ENCODE data around the gene LPP. TPM values are rescaled to one million over a fixed set of nuclear protein-coding genes. Genes with fewer than 3 reads are reported as not detected.

LPP gene
- total RNA-seq, 1 experiment from 2014 or later, result 120 TPM

- Histone ChIP-seq H3K4me1 (peaks cover 32% of the 10 kb centered on the region), H3K4me3 (ENCODE audit: low read depth, low read length) (no peak overlapping the region), H3K36me3 (ENCODE audit: control insufficient read depth, insufficient read depth, low read length) (no peaks in the 10 kb centered on the region; the same call in 1 of the 2 replicates), H3K9me3 (0 out of 2 replicates have a peak, but pooled peaks cover under 1% of the 10 kb centered on the region), H3K27me3 (replicated peaks; ENCODE audit: control insufficient read depth, insufficient read depth, low read length) (no peaks in the 10 kb centered on the region)
- CTCF ChIA-PET, result interaction anchor here (0.6 to 0.8 kb wide), 2 partner anchors 199 to 807 kb away, joined by 3 to 5 read pairs; no protein-coding TSS in a partner anchor
- no TSS peak for BruUV-seq (replicated peaks)
- Mint-ChIP-seq H3K36me3 (ENCODE audit: insufficient read depth, unreplicated experiment) (peaks cover 22% of the 10 kb centered on the region), H3K4me3 (ENCODE audit: unreplicated experiment) (no peak overlapping the region), H3K27me3 (ENCODE audit: insufficient read depth, unreplicated experiment) (no peaks in the 10 kb centered on the region), H3K27ac (ENCODE audit: unreplicated experiment) (peak overlapping the region; percentile 39), H3K9me3 (ENCODE audit: unreplicated experiment) (no peaks in the 10 kb centered on the region), H3K4me1 (ENCODE audit: low read depth, unreplicated experiment) (peaks cover 36% of the 10 kb centered on the region)
- TF ChIP-seq, protein P1, sequence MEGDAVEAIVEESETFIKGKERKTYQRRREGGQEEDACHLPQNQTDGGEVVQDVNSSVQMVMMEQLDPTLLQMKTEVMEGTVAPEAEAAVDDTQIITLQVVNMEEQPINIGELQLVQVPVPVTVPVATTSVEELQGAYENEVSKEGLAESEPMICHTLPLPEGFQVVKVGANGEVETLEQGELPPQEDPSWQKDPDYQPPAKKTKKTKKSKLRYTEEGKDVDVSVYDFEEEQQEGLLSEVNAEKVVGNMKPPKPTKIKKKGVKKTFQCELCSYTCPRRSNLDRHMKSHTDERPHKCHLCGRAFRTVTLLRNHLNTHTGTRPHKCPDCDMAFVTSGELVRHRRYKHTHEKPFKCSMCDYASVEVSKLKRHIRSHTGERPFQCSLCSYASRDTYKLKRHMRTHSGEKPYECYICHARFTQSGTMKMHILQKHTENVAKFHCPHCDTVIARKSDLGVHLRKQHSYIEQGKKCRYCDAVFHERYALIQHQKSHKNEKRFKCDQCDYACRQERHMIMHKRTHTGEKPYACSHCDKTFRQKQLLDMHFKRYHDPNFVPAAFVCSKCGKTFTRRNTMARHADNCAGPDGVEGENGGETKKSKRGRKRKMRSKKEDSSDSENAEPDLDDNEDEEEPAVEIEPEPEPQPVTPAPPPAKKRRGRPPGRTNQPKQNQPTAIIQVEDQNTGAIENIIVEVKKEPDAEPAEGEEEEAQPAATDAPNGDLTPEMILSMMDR (IDR thresholded peaks at IDR 0.05; ENCODE audit: insufficient read depth in 1 of 2, low read depth in 1 of 2, low read length in 1 of 2, severe bottlenecking in 1 of 2, unreplicated experiment in 1 of 2), result no peak
- POLR2A ChIA-PET, result interaction anchor here (0.6 kb wide), 1 partner anchor 802 kb away, joined by 3 read pairs; the partner anchor contains the start of gene BCL6
- intact Hi-C loops (cut with micrococcal nuclease; ENCODE audit: unreplicated experiment), result loop anchor here (1.0 kb wide), 1 partner anchor 199 kb away; no protein-coding TSS in a partner anchor
- peak in 1 of 2 experiments; percentile 34 for DNase-seq
These were observed 393.1 kb downstream of the LPP start for GRCh38 chr3:188546835-188547670.

DNA sequence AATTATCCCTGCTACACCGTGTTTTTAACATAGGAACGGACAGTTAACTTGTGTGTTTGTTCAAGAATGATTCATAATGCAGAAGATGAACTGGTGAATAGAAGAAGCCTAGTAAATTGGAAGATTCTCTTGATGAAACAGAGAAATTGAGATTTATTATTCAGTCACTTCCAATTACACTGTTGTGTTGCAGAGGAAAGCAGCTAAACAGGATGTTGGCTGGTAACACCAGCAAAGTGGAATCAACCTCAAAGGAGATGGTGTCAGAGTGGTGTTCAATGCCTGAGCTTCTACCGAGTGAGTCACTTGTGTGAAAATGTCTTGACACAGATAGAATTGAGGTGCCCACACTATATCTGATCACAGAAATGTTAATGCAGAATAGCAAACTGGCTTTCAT, 399.6 kb downstream of the LPP start:
- TF ChIP-seq, protein P1 (IDR thresholded peaks at IDR 0.05; ENCODE audit: insufficient read depth in 1 of 2, low read depth in 1 of 2, low read length in 1 of 2, severe bottlenecking in 1 of 2, unreplicated experiment in 1 of 2), result no peak
- POLR2A ChIA-PET, result no interaction called here
- no peaks in the 10 kb centered on the region for H3K9me3 Mint-ChIP-seq (ENCODE audit: unreplicated experiment)
- Histone ChIP-seq H3K36me3 (ENCODE audit: control insufficient read depth, insufficient read depth, low read length) (no peaks in the 10 kb centered on the region), H3K4me1 (peaks cover 15% of the 10 kb centered on the region), H3K4me3 (ENCODE audit: low read depth, low read length) (no peak overlapping the region), H3K9me3 (no peaks in the 10 kb centered on the region), H3K27me3 (replicated peaks; ENCODE audit: control insufficient read depth, insufficient read depth, low read length) (no peaks in the 10 kb centered on the region)
- H3K27ac Mint-ChIP-seq (ENCODE audit: unreplicated experiment), result peak overlapping the region; percentile 28
- intact Hi-C loops (cut with micrococcal nuclease; ENCODE audit: unreplicated experiment), result no loop called here
- no TSS peak for BruUV-seq (replicated peaks)
- peaks cover 28% of the 10 kb centered on the region for H3K4me1 Mint-ChIP-seq (ENCODE audit: low read depth, unreplicated experiment)
- DNase-seq, result no peak
- H3K36me3 Mint-ChIP-seq (ENCODE audit: insufficient read depth, unreplicated experiment), result peaks cover 10% of the 10 kb centered on the region
- no peaks in the 10 kb centered on the region for H3K27me3 Mint-ChIP-seq (ENCODE audit: insufficient read depth, unreplicated experiment)
- H3K4me3 Mint-ChIP-seq (ENCODE audit: unreplicated experiment), result no peak overlapping the region
- CTCF ChIA-PET, result no interaction called here

DNA sequence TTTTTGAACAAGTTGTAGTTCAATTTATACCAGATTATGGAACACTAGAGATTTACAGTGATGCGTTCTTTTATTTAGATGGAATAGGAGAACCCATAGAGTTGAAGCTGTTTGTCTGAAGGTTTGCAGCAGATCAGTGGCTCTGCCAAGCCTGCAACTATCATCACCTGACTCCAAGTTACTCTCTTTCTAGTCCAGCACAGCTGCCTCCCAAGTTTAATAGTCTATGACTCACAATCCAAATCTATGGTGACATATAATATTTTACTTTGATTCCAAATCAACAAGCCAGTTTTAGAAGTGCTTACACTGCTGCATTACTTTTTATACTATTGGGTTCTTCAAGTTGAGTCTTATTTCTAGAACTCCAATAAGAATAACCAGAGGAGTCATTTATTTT, 400.4 kb downstream of the LPP start:
- H3K36me3 Mint-ChIP-seq (ENCODE audit: insufficient read depth, unreplicated experiment), result peaks cover 10% of the 10 kb centered on the region
- Histone ChIP-seq H3K9me3 (no peaks in the 10 kb centered on the region), H3K27me3 (replicated peaks; ENCODE audit: control insufficient read depth, insufficient read depth, low read length) (no peaks in the 10 kb centered on the region), H3K36me3 (ENCODE audit: control insufficient read depth, insufficient read depth, low read length) (no peaks in the 10 kb centered on the region), H3K4me1 (peaks cover 15% of the 10 kb centered on the region), H3K4me3 (ENCODE audit: low read depth, low read length) (no peak overlapping the region)
- intact Hi-C loops (cut with micrococcal nuclease; ENCODE audit: unreplicated experiment), result no loop called here
- no peak for DNase-seq
- ChIA-PET POLR2A (no interaction called here), CTCF (no interaction called here)
- no TSS peak for BruUV-seq (replicated peaks)
- H3K9me3 Mint-ChIP-seq (ENCODE audit: unreplicated experiment), result no peaks in the 10 kb centered on the region
- H3K4me3 Mint-ChIP-seq (ENCODE audit: unreplicated experiment), result no peak overlapping the region
- no peak overlapping the region for H3K27ac Mint-ChIP-seq (ENCODE audit: unreplicated experiment)
- peaks cover 26% of the 10 kb centered on the region for H3K4me1 Mint-ChIP-seq (ENCODE audit: low read depth, unreplicated experiment)
- TF ChIP-seq, protein P1 (IDR thresholded peaks at IDR 0.05; ENCODE audit: insufficient read depth in 1 of 2, low read depth in 1 of 2, low read length in 1 of 2, severe bottlenecking in 1 of 2, unreplicated experiment in 1 of 2), result no peak
- H3K27me3 Mint-ChIP-seq (ENCODE audit: insufficient read depth, unreplicated experiment), result no peaks in the 10 kb centered on the region

Measured in Caco-2 (cell line).